Body of pancreas (tissue), 4 donors: ENCODE results near the gene SYPL1. TPM values are rescaled to one million over a fixed set of nuclear protein-coding genes. Genes with fewer than 3 reads are reported as not detected.

Experiments used
- ATAC-seq: fragments of 150-250 bp; one replicate; pipeline ENCODE4 v1.9.1; 2016
- DNase-seq, 4 donors: peaks; one replicate each; pipeline ENCODE4 v3.0.0-alpha.2; 2019
- H3K27ac ChIP-seq, 4 donors: fragments of 200-600 bp; sonication (generic); 1 replicate in 3 of 4; 2 replicates in 1 of 4; pipeline versions ENCODE4 v1.5.1 to v1.6.1; 2016 to 2019; ENCODE audit warnings: mild to moderate bottlenecking in 1 of 4, mixed read lengths in 1 of 4, moderate library complexity in 1 of 4
- H3K27me3 ChIP-seq, 2 donors: fragments of 200-600 bp; sonication (generic); one replicate each; pipeline ENCODE4 v1.6.0; 2016; ENCODE audit warnings: mild to moderate bottlenecking in 1 of 2
- H3K36me3 ChIP-seq, 2 donors: fragments of 200-600 bp; sonication (generic); replicated peaks in 1 of 2; 2 replicates each; pipeline ENCODE4 v1.5.1; 2016; ENCODE audit warnings: low read depth in 2 of 2; ENCODE audit not compliant: insufficient read depth in 1 of 2
- H3K4me1 ChIP-seq: fragments of 200-600 bp; sonication (generic); one replicate; pipeline ENCODE4 v1.6.0; 2016
- H3K4me3 ChIP-seq, 2 donors: fragments of 200-600 bp; sonication (generic); 1 replicate in 1 of 2; 2 replicates in 1 of 2; pipeline ENCODE4 v1.5.1; 2016 to 2019
- H3K9me3 ChIP-seq, 3 donors: fragments of 200-600 bp; sonication (generic); 1 replicate in 2 of 3; 2 replicates in 1 of 3; pipeline ENCODE4 v1.5.1; 2016
- CTCF ChIP-seq, 7 experiments: fragments of 450-650 bp in 4 of 7; fragments of 200-600 bp in 3 of 7; sonication (generic) in 3 of 7; IDR thresholded peaks; one replicate each; pipeline ENCODE4 v1.5.1; 2016 to 2019; ENCODE audit warnings: antibody characterized with exemption in 7 of 7
- POLR2A ChIP-seq, 3 donors: fragments of 450-650 bp; IDR thresholded peaks; one replicate each; pipeline ENCODE4 v1.6.1; 2016; ENCODE audit warnings: antibody characterized with exemption in 3 of 3, mild to moderate bottlenecking in 2 of 3
- WGBS, 2 donors: methylation state at CpG; one replicate each; pipeline ENCODE4 v1.1.5; 2017; 5-methylcytosine and 5-hydroxymethylcytosine counted together
- intact Hi-C: fragments of 100-400 bp; cut with DNase I; formaldehyde crosslinking; loops from one replicate; pipeline ENCODE4 v1.15.1; 2023
- total RNA-seq, 2 donors: library from RNA; depleted of rRNA; stranded (reverse); fragments of >200 nt; gene quantifications; one replicate each; pipeline ENCODE4 v1.1.0, GENCODE V29; 2016

Gene SYPL1
- total RNA-seq, 2 donors from 2014 or later = 35.6 to 44.1 TPM

GRCh38 chr7:106050002-106050745 is 61.9 kb downstream of the SYPL1 start:
- ATAC-seq = no peak
- Histone ChIP-seq H3K27me3 (no peaks in the 10 kb centered on the region), H3K9me3 (no peaks in the 10 kb centered on the region), H3K36me3 (no peaks in the 10 kb centered on the region), H3K4me1 (peaks cover 7% of the 10 kb centered on the region), H3K4me3 (no peak overlapping the region), H3K27ac (no peak overlapping the region)
- intact Hi-C loops = no loop called here
- 71 to 77% methylated on average over 11 to 13 of the region's 13 CpGs for WGBS, 2 donors
- TF ChIP-seq CTCF (IDR thresholded peaks at IDR 0.05) (no peak), POLR2A (IDR thresholded peaks at IDR 0.05) (no peak)
- no peak for DNase-seq

- no peaks in the 10 kb centered on the region for H3K9me3 ChIP-seq
- DNase-seq (no peak), ATAC-seq (no peak)
- peaks cover 7% of the 10 kb centered on the region for H3K4me1 ChIP-seq
- H3K27me3 ChIP-seq = no peaks in the 10 kb centered on the region
- 85 to 87% methylated on average over 8 to 9 of the region's 9 CpGs for WGBS, 2 donors
- no peak overlapping the region for H3K27ac ChIP-seq
- H3K4me3 ChIP-seq = no peak overlapping the region
- intact Hi-C loops = loop anchor here (10.0 kb wide), 1 partner anchor 394 kb away; no protein-coding TSS in a partner anchor
- H3K36me3 ChIP-seq = no peaks in the 10 kb centered on the region
- TF ChIP-seq CTCF (IDR thresholded peaks at IDR 0.05) (no peak), POLR2A (IDR thresholded peaks at IDR 0.05) (no peak)
Measured at GRCh38 chr7:106049139-106049752, 62.9 kb downstream of the SYPL1 start.

GRCh38 chr7:106048706-106049020 is 63.4 kb downstream of the SYPL1 start:
- TF ChIP-seq POLR2A (IDR thresholded peaks at IDR 0.05) (no peak), CTCF (IDR thresholded peaks at IDR 0.05) (no peak)
- no peak for ATAC-seq
- H3K27me3 ChIP-seq = no peaks in the 10 kb centered on the region
- peaks cover 7% of the 10 kb centered on the region for H3K4me1 ChIP-seq
- H3K36me3 ChIP-seq = no peaks in the 10 kb centered on the region
- 93 to 96% methylated on average over 2 of the region's 2 CpGs for WGBS, 2 donors
- no peak overlapping the region for H3K4me3 ChIP-seq
- no peaks in the 10 kb centered on the region for H3K9me3 ChIP-seq
- no peak overlapping the region for H3K27ac ChIP-seq
- intact Hi-C loops = loop anchor here (10.0 kb wide), 1 partner anchor 394 kb away; no protein-coding TSS in a partner anchor
- DNase-seq = no peak

- Histone ChIP-seq H3K27ac (no peak overlapping the region), H3K36me3 (no peaks in the 10 kb centered on the region), H3K4me1 (peaks cover 8% of the 10 kb centered on the region), H3K4me3 (no peak overlapping the region), H3K9me3 (no peaks in the 10 kb centered on the region), H3K27me3 (no peaks in the 10 kb centered on the region)
- DNase-seq (no peak), ATAC-seq (no peak)
- no peak for TF ChIP-seq POLR2A (IDR thresholded peaks at IDR 0.05)
- TF ChIP-seq CTCF (IDR thresholded peaks at IDR 0.05) = no peak
- WGBS, 2 donors = 60 to 71% methylated on average over 10 of the region's 10 CpGs
- intact Hi-C loops = loop anchor here (10.0 kb wide), 1 partner anchor 393 kb away; no protein-coding TSS in a partner anchor
Measured at GRCh38 chr7:106047818-106048705, 64.0 kb downstream of the SYPL1 start.
